Measurements from ENCODE around the gene MTX1.

GRCh38 chr1:155226188-155226909 lies 17.9 kb downstream of the MTX1 start:
- no peak for TF ChIP-seq CTCF (IDR thresholded peaks at IDR 0.05)
- no peak for TF ChIP-seq POLR2A (IDR thresholded peaks at IDR 0.05)

Data from lower leg skin (tissue), 3 donors.